HG02678 (cell line): ENCODE data around the gene MAFB.

Experiments used
- ATAC-seq: cut with Tn5 transposase; IDR thresholded peaks from one replicate; pipeline ENCODE4 v1.9.1; 2021; ENCODE audit warnings: mild to moderate bottlenecking, moderate library complexity; ENCODE audit not compliant: unreplicated experiment

Gene MAFB

GRCh38 chr20:40663304-40663790 lies 25.7 kb downstream of the MAFB start:
- ATAC-seq = no peak

- no peak for ATAC-seq
These were observed 29.5 kb downstream of the MAFB start for GRCh38 chr20:40659567-40659966.

GRCh38 chr20:40658509-40658908 lies 30.5 kb downstream of the MAFB start:
- ATAC-seq = no peak

GRCh38 chr20:40657526-40657925 lies 31.5 kb downstream of the MAFB start:
- ATAC-seq = no peak

- ATAC-seq = no peak
These were observed 33.6 kb downstream of the MAFB start for GRCh38 chr20:40655451-40655850.

GRCh38 chr20:40654876-40655275 lies 34.2 kb downstream of the MAFB start:
- no peak for ATAC-seq

GRCh38 chr20:40652441-40652987 lies 36.5 kb downstream of the MAFB start:
- no peak for ATAC-seq

- no peak for ATAC-seq
These were observed 37.9 kb downstream of the MAFB start for GRCh38 chr20:40651151-40651550.

GRCh38 chr20:40650707-40651106 lies 38.3 kb downstream of the MAFB start:
- no peak for ATAC-seq

GRCh38 chr20:40648210-40649072 lies 40.6 kb downstream of the MAFB start:
- no peak for ATAC-seq

- ATAC-seq = no peak
These were observed 42.2 kb downstream of the MAFB start for GRCh38 chr20:40646813-40647212.

GRCh38 chr20:40646361-40646760 lies 42.7 kb downstream of the MAFB start:
- ATAC-seq = no peak

- no peak for ATAC-seq
These were observed 44.2 kb downstream of the MAFB start for GRCh38 chr20:40644863-40645262.

GRCh38 chr20:40643891-40644290 lies 45.1 kb downstream of the MAFB start:
- ATAC-seq = no peak

- no peak for ATAC-seq
These were observed 47.2 kb downstream of the MAFB start for GRCh38 chr20:40641809-40642208.

- no peak for ATAC-seq
These were observed 47.8 kb downstream of the MAFB start for GRCh38 chr20:40641202-40641601.

GRCh38 chr20:40640667-40641066 lies 48.4 kb downstream of the MAFB start:
- no peak for ATAC-seq

- ATAC-seq = no peak
These were observed 49.2 kb downstream of the MAFB start for GRCh38 chr20:40639676-40640355.

- ATAC-seq = no peak
These were observed 49.9 kb downstream of the MAFB start for GRCh38 chr20:40639132-40639531.

- no peak for ATAC-seq
These were observed 50.6 kb downstream of the MAFB start for GRCh38 chr20:40638414-40638813.

- ATAC-seq = no peak
These were observed 51.9 kb downstream of the MAFB start for GRCh38 chr20:40637176-40637575.

- ATAC-seq = no peak
These were observed 52.5 kb downstream of the MAFB start for GRCh38 chr20:40636486-40636885.
